ENCODE data around the gene TM9SF2.
A peak's percentile ranks its signal among the peaks of the same experiment; 100 is the strongest.
"Not testable (repeated sequence)": the region's sequence is repeated elsewhere in the genome, so short reads cannot be mapped to it uniquely, and the experiment has no call there.

TM9SF2 gene

GRCh38 chr13:99501184-99501847 is at the start of gene TM9SF2:
TSS of gene TM9SF2 (plus strand) at chr13:99501472. CDS start at chr13:99501607, 135 bp downstream.
- DNase-seq, result peak; percentile 86 to 94 (median 93)

DNA sequence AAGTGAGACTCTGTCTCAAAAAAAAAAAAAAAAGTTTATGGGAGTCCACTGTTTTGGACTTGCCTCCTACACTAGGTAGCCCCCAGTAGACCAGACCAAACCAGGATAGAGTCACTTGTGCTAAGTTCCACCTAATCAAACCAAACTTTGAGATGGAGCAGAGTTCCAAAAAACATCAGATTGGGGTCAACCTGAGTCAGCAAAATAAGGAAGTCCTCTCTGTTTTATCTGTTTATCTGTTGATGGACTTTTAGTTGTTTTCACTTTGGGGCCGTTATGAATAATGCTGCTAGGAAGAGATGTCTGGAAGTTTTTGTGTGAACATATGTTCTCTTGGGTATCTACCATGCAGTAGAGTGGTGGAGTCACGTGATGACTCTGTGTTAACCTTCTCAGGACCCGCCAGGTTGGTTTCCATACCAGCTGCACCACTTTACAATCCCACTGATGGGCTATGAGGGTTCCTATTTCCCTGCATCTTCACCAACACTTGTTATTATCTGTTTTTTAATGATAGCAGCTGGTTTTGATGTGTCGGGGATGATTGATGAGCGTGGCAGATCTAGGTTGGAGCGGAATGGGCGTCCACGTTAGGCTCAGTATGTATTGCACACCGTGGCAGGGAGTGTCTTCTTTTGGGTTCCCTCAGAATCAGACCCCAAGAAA is 46.6 kb upstream of the TM9SF2 start:
- no peak for DNase-seq

DNA sequence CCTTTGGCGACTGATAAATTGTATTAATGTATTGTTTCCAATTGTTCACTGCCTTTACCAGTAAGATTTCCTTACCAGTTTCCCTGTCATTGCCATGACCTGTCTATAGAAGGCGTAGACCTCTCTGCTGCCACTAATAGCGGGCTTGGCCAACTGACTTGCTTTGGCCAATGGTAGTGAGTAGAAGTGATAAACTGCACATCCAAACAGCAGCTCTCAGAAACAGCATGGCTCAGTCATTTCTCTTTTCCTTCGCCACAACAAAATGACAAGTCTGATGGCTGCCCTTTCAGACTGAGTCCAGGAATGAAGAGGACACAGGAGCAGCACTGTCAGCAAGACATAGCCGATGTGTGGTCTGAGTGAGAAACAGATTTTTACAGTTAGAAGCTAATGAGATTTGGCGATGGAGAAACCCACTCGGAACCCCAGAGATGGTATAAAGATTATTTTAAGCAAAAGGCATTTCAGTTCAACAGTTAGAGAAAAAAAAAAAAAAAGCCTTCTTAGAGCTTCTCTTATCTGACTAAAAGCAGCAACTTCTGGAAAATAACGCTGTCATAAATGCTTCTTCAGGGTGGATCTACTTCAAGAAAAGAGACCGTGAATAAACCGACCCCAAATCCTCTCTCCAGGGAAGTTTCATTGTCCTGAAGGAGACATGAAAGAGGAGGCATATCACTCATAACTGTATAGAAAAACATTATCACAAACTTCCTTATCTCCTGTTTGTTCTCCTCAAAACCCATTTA is 42.0 kb upstream of the TM9SF2 start:
- no peak for DNase-seq

DNA sequence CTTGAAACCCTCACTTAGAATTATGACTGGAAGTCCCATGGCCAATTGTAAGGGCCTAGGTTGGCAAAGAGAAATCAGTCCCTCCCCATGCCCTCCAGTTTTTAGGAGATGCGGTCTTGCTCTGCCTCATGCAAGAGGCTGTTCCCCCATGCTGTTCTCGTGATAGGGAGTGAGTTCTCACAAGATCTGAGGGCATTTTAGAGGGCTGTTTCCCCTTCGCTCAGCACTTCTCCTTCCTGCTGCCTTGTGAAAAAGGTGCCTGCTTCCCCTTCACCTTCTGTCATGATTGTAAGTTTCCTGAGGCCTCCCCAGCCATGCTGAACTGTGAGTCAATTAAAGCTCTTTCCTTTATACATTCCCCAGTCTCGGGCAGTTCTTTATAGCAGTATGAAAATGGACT is 40.5 kb upstream of the TM9SF2 start:
- DNase-seq, result not testable (repeated sequence)

GRCh38 chr13:99463646-99464397 is 37.5 kb upstream of the TM9SF2 start:
- no peak for DNase-seq

DNA sequence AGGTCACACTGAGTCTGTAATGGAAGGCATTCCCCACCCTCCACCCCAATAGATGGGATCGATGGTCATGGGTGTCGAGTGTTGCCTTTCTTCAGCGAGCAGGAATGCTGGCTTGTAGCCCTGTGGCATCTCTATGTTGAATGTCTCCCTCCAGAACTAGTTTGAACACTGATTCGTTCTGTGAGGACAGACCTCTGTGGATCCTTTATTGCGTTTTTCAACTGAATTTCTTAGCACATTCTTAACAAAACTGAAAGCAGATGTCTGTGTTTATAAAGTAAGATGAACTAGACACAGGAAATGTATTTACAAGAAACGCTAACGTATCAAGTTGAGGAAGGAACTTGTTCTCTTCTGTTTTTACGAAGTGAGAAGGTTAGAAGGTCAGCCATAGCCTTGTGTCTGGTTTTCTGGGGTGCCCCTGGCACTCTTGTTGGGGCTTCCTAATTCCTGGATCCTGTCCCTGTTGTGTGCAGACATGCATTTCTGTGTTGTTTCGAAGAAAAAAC is 36.8 kb upstream of the TM9SF2 start:
- DNase-seq, result no peak

- DNase-seq, result no peak
These were observed 35.8 kb upstream of the TM9SF2 start for GRCh38 chr13:99465454-99465853.

GRCh38 chr13:99467764-99468163 is 33.5 kb upstream of the TM9SF2 start:
- DNase-seq, result no peak

GRCh38 chr13:99469041-99469440 is 32.2 kb upstream of the TM9SF2 start:
- DNase-seq, result no peak

DNA sequence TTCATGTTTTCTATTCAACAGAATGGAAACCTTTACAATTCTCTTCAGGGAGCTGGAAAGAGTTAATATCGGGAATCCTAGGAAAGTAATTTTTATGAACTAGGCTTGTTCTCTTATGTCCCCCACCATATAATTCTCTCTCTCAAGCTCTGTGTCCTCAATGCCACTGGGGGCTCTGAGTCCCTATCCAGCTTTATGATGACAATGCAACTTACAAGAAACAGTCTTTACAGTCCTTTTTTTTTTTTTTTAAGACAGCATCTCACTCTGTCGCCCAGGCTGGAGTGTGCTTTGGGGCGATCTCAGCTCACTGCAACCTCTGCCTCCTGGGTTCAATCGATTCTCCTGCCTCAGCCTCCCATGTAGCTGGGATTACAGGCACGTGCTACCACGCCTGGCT is 31.2 kb upstream of the TM9SF2 start:
- no peak for DNase-seq

DNA sequence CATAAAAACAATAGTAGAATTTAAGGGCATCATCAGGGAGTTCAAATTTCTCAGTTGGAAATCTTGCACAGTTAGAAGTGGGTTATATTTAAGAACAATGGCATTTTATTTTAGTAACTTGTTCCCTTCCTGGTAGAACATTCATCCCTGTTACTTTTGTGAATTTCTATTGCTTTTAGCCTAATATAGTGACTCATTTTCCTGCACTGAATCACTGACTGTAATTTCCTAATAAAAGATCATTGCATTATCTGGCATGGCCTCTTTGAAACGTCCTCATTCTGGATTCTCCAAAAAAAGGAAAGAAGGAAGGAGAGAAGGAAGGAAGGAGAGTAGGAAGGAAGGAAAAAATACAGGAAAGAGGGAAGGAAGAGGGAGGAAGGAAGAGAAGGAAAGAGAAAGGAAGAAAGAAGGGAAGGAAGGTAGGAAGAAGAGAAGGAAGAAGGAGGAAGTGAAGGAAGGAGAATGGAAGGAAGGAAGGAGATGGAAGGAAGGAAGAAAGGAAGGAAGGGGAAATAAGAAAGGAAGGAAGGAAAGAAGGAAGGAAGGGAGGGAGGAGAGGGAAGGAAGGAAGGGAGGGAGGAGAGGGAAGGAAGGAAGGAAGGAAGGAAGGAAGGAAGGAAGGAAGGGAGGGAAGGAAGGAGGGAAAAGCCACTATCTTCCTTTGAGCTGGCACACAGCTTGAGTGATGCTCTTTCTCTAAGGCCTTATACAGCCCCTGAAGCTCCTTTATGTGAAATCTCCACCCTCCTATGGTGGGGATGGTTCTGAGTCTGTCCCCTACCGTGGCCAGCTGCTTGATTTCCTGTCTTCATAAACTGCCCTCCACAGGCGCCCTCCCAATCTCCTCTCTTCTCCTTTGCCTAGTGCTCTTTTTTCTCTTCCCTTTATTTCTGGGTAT is 29.8 kb upstream of the TM9SF2 start:
- no peak for DNase-seq

GRCh38 chr13:99472122-99472440 is 29.2 kb upstream of the TM9SF2 start:
- no peak for DNase-seq

DNA sequence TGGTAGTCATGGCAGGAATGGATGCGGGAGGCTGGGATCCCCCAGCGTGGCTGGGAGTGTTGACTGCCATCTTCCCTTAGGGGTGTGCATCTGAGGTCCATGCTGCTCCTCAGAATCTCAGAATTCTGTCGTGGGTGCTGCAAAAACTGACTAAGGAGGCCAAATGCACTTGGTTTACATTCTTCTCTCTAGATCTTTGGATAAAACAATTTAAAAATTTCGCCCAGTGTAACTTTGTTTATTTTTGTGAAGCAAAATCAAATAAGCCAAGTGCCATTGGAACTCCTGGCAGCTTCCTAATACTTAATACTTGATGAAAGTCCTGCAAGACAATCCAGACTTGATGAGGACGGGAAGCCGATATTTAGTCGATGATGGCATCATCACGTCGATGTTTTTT is 27.8 kb upstream of the TM9SF2 start:
- DNase-seq, result no peak

DNA sequence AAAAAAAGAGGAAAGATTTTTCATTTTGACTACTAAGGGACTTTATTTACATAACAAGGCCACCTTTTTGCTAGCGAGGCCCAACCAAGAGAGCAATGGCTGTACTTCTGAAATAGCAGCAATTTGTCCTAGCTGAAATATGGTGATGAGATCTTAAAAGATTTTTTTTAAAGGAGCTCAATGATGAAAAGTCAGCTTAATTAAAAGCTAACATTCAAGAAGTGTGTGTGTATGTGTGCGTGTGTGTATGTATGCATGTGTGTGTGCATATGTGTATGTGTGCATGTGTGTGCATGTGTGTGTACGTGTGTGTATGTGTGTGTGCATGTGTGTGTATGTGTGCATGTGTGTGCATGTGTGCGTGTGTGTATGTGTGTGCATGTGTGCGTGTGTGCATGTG is 24.6 kb upstream of the TM9SF2 start:
- DNase-seq, result no peak

DNA sequence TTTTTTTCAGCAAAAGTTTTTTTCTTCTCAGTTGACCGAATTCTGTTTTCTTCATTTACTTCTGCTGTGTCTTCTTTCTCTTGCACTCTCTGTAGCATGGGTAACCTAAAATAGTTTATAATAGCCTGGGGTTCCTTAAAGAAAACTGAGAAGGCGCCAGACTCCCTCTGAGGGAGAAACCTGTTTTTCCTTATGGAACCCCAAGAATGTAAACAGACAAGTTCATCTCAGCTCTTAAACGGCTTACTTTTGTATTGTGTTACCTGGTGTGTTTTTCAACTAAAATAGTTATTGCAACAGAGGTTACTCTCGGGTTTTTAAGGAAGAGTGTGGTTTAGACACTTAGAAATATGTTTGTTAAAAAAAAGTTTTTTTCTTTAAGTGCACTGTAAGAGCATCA is 23.8 kb upstream of the TM9SF2 start:
- no peak for DNase-seq

- no peak for DNase-seq
These were observed 19.9 kb upstream of the TM9SF2 start for GRCh38 chr13:99481366-99481765.

- no peak for DNase-seq
These were observed 16.8 kb upstream of the TM9SF2 start for GRCh38 chr13:99484473-99484872.

DNA sequence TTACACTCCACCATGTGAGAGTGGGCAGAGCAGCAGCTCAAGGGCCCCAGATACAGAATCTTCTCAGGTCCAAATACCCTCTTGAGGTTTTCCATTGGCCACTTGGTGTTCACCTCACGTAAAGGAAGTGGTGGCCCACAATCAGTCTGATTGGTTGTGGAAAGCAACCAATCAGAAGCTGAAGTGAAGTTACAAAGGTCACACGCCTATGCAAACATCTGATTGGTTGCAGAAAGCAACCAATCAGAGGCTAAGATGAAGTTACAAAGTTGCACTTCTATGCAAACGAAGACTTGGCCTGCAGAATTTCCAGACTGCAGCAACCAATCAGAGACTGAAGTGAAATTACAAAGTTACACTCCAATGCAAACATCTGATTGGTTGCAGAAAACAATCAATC is 14.3 kb upstream of the TM9SF2 start:
- no peak for DNase-seq

DNA sequence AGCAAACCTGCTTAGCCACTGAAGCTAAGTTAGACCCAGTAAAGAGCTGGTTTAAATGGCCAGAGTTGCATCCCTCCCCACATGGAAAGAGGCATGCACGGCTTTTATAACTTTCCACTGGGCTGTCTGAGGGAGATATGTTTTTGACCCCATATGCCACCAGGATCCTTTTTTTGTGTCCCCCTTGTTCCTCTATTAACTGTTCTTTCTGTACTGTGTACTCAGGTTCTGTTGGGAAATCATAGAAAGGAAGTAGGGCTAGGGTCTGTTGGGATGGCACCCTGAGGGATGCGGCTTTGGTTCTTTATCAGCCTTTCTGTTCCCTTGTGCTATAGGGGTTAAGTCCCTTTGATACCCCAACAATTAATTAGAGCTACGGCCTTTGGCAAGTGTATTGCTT is 12.2 kb upstream of the TM9SF2 start:
- no peak for DNase-seq

- DNase-seq, result not testable (repeated sequence)
These were observed 9.5 kb upstream of the TM9SF2 start for GRCh38 chr13:99491750-99492149.

- no peak for DNase-seq
These were observed 5.6 kb upstream of the TM9SF2 start for GRCh38 chr13:99495466-99496183.
